D721Med (cell line): Measurements from ENCODE around the gene CNTN4.

Experiments
- DNase-seq: peaks from one replicate; pipeline ENCODE4 v3.0.0; 2011; ENCODE audit warnings: low spot score; ENCODE audit not compliant: insufficient read length
- FAIRE-seq: peaks from 2 replicates; lab custom pipeline; 2011; peaks lifted over from hg19 to GRCh38; lab: Jason Lieb, UNC
- CTCF ChIP-seq: IDR thresholded peaks from 2 replicates; pipeline ENCODE4 v1.5.1; 2012; ENCODE audit warnings: mild to moderate bottlenecking, control low read depth; ENCODE audit not compliant: insufficient read depth; ENCODE audit errors: missing control alignments

Gene CNTN4

DNA sequence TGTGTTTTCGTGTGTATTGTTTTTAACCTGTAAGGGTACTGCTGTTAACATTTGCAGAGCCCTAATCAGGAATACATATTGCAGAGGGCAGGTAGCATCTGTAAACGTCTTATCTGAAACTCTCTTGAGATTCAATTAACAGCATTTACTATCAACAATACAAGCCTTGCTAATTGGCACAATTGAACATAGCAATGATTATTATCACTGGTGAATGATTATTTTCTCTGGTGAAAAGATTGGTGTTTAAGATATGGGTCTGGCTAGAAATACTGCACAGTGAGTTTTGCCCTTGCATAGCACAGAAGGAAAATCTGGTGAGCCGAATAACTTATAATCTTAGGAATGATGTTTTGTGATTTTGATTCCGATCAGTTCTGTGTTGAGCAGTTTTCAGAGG lies 5.9 kb upstream of the CNTN4 start:
- TF ChIP-seq CTCF: no peak
- DNase-seq: no peak
- no peak for FAIRE-seq

DNA sequence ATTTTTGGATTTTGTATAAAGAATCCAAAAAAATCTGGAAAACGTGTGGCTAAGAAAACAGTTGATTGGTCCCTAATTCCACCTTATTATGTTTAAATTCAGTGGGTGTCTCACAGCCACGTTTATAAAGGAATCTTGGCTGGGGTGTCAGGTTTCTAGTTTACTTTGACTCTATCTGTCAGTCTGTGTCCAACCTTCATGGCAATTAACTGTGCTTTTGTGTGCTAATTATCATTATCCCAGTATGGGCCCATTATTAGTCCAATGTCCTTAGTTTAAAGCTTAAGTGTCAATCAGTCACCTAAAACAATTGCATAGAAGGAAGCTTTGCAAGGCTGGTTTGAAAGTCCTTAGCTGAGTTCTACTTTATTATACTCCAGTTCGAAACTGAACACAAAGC lies 3.7 kb upstream of the CNTN4 start:
- TF ChIP-seq CTCF: no peak
- no peak for FAIRE-seq
- no peak for DNase-seq

- FAIRE-seq: no peak
- TF ChIP-seq CTCF: no peak
- DNase-seq: no peak
Observed at GRCh38 chr3:2096216-2096615, 2.5 kb upstream of the CNTN4 start.

DNA sequence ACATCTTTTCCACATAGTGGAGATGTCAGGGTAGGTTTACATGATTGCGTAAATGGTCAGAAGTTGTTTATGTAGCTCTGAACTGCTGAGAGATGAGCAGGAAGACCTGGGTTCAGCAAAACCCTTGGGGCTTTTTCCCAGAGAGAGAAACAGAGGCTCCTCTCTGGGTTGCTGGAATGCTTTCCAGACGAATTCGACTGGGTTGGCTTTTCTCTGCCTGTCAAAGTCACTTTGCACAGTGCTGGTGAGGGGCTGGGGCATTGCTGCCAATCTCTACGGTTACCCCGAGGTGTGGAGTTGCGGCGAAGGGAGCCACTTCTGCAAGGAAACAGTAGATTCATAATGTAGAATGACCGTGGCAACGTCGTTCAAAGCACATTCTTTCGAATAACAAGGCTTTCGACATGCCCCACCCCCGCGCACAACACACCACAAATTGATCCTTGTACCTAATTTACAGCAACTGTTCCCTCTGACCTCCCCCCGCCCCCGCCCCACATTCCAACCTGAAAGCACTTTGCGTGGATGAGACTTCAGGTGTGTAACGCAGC lies 950 bp upstream of the CNTN4 start:
- FAIRE-seq (no peak), DNase-seq (no peak)
- TF ChIP-seq CTCF: no peak

DNA sequence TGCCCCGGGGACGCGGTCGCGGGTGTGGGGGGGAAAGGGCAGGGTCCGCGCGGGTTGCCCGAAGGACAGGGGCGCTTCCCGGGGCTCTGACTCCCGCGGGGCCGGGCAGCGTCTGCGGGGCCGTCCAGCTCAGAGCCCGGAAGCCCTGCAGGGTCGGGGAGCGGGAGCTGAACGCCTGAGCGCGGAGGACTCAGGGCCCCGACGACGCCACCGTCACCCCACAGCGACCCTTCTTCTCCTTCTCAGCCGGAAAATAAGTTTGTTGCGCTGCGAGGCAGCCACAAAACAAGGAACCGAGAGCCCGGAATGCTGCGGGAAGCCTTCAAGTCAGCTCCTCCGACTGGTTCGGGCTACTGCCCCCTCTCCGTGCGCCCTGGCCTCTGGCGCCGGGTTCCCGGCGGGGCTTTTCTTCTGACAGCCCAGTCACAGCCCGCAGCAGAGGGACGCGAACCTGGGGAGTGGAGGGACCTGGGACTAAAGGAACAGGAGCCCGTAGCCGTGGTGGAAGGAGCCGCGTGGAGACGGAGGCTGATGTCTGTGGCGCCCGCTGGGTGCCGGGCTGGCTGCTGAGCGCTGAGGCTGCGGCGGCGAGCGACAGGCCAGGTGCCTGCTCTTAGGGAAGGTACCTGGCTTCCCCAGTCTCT lies 484 bp downstream of the CNTN4 start:
- DNase-seq: no peak
- no peak for TF ChIP-seq CTCF
- no peak for FAIRE-seq

DNA sequence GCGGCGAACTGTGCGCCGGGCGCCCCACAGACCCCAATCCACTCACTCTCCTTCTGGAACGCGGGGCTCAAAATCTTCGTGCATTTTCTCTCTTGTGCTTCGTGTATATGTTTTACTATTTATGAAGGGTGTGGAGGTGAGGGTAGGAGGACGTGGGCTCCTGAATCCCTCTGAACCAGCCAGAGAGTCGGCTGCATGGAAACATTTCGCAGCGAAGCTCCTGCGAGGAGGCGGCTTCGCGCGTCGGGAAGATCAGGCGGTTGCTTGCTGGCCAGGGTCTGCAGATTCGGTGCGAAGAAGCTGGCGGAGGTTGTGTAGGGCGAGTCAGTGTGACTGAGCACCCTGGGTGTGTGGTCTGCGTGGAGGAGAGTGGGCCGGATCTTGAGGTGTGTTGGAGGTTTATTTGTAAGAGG lies 1.1 kb downstream of the CNTN4 start:
- no peak for DNase-seq
- no peak for FAIRE-seq
- TF ChIP-seq CTCF: no peak

GRCh38 chr3:2106438-2106837 lies 7.8 kb downstream of the CNTN4 start:
- TF ChIP-seq CTCF: no peak
- no peak for FAIRE-seq
- no peak for DNase-seq
